K562 (cell line): ENCODE results near the gene DGKZ. TPM values are rescaled to one million over a fixed set of nuclear protein-coding genes. Genes with fewer than 3 reads are reported as not detected.

Source experiments
- ATAC-seq: fragments of 200-7000 bp; cut with Tn5 transposase; 3 replicates; pipeline ENCODE4 v1.9.1; 2020; ENCODE audit warnings: moderate library complexity
- BruUV-seq: library from RNA; stranded (reverse); fragments of 400-500 nt; replicated peaks from 2 replicates; lab custom pipeline; 2021; lab: Mats Ljungman, UMichigan
- CTCF ChIA-PET: fragments of 300-600 bp; formaldehyde crosslinking; extraction: SDS; loops from one replicate; lab custom pipeline; 2021; ENCODE audit warnings: low intra/inter-chr PET ratio; lab: Yijun Ruan, JAX
- POLR2A ChIA-PET: fragments of 300-600, 350-650 bp; sonication (Branson Sonifier 250); formaldehyde crosslinking; extraction: SDS; loops from one replicate; lab custom pipeline; 2021; ENCODE audit warnings: antibody characterized with exemption, inconsistent platforms; lab: Yijun Ruan, JAX
- DNase-seq, 4 experiments: peaks; one replicate each; pipeline versions ENCODE4 v3.0.0 to v3.0.0-alpha.2; 2011 to 2018; ENCODE audit warnings: low spot score in 3 of 4, mixed read lengths in 3 of 4; ENCODE audit errors: extremely low read depth in 1 of 4
- FAIRE-seq: peaks from 2 replicates; lab custom pipeline; 2011; peaks lifted over from hg19 to GRCh38; lab: Jason Lieb, UNC
- H2AFZ ChIP-seq: 2 replicates; pipeline ENCODE4 v1.6.0; 2011; ENCODE audit warnings: low read depth, low read length, control low read depth, inconsistent platforms
- H3K27ac ChIP-seq: fragments of 200-600 bp; 3 replicates; pipeline ENCODE4 v1.8.0; 2011; ENCODE audit warnings: low read depth, mild to moderate bottlenecking, control low read depth, inconsistent platforms, low read length, moderate library complexity, mixed read lengths; ENCODE audit errors: extremely low read depth
- H3K27me3 ChIP-seq, 2 experiments: fragments of 300-600 bp in 1 of 2; 2 replicates in 1 of 2; 3 replicates in 1 of 2; pipeline versions ENCODE4 v1.6.0 to v1.8.0; 2011; ENCODE audit warnings: inconsistent platforms in 2 of 2, low read length in 2 of 2, mild to moderate bottlenecking in 1 of 2, mixed read lengths in 1 of 2, moderate library complexity in 1 of 2; ENCODE audit not compliant: control insufficient read depth in 2 of 2, insufficient read depth in 2 of 2
- H3K36me3 ChIP-seq: fragments of 300-600 bp; 3 replicates; pipeline ENCODE4 v1.8.0; 2011; ENCODE audit warnings: mild to moderate bottlenecking, low read length, inconsistent platforms; ENCODE audit not compliant: control insufficient read depth, insufficient read depth
- H3K4me1 ChIP-seq, 2 experiments: fragments of 200-600 bp in 1 of 2; replicated peaks in 1 of 2; 2 replicates in 1 of 2; 3 replicates in 1 of 2; pipeline versions ENCODE4 v1.5.1 to v1.8.0; 2011; ENCODE audit warnings: inconsistent platforms in 2 of 2, low read length in 2 of 2, mild to moderate bottlenecking in 1 of 2, mixed read lengths in 1 of 2, moderate library complexity in 1 of 2; ENCODE audit not compliant: control insufficient read depth in 2 of 2, insufficient read depth in 2 of 2
- H3K4me2 ChIP-seq: 2 replicates; pipeline ENCODE4 v1.6.1; 2011; ENCODE audit warnings: low read length, control low read depth, inconsistent platforms, mixed read lengths; ENCODE audit not compliant: insufficient read depth
- H3K4me3 ChIP-seq: fragments of 200-600 bp; sonication (generic), shearing (Covaris generic); 2 replicates; pipeline ENCODE4 v1.5.1; 2016; ENCODE audit warnings: control low read depth, inconsistent platforms
- H3K79me2 ChIP-seq: fragments of 200-600 bp; 3 replicates; pipeline ENCODE4 v1.8.0; 2011; ENCODE audit warnings: low read length, inconsistent platforms; ENCODE audit not compliant: control insufficient read depth, insufficient read depth
- H3K9ac ChIP-seq, 2 experiments: 2 replicates each; pipeline versions ENCODE4 v1.6.0 to v1.6.1; 2011; ENCODE audit warnings: low read depth in 2 of 2, low read length in 2 of 2, control low read depth in 1 of 2, inconsistent platforms in 1 of 2, mild to moderate bottlenecking in 1 of 2, mixed read lengths in 1 of 2; ENCODE audit not compliant: insufficient read depth in 1 of 2
- H3K9me1 ChIP-seq: one replicate; pipeline ENCODE4 v1.6.0; 2011; ENCODE audit warnings: inconsistent platforms, mild to moderate bottlenecking, low read length, moderate library complexity; ENCODE audit not compliant: control insufficient read depth, insufficient read depth
- H3K9me3 ChIP-seq: replicated peaks from 2 replicates; pipeline ENCODE4 v1.5.1; 2011; ENCODE audit warnings: low read depth, low read length, inconsistent platforms; ENCODE audit not compliant: control insufficient read depth, insufficient read depth
- H4K20me1 ChIP-seq: replicated peaks from 2 replicates; pipeline ENCODE4 v1.6.1; 2011; ENCODE audit warnings: low read length, inconsistent platforms, mixed read lengths; ENCODE audit not compliant: control insufficient read depth, insufficient read depth
- GABPB2 ChIP-seq: fragments of 250-450 bp; sonication (Bioruptor Pico); conservative IDR thresholded peaks from 2 replicates; pipeline ENCODE4 v1.5.1; 2021; ENCODE audit warnings: mild to moderate bottlenecking
- MEF2A ChIP-seq: IDR thresholded peaks from 2 replicates; pipeline ENCODE4 v1.6.1; 2011; ENCODE audit warnings: low read depth, mild to moderate bottlenecking, low read length, moderate library complexity; ENCODE audit not compliant: control insufficient read depth
- MEF2D ChIP-seq: conservative IDR thresholded peaks from 2 replicates; pipeline ENCODE4 v1.6.1; 2016; ENCODE audit warnings: low read depth, missing genetic modification characterization, missing compliant biosample characterization
- NRF1 ChIP-seq, 2 experiments: fragments of 450-650 bp; IDR thresholded peaks in 1 of 2; conservative IDR thresholded peaks in 1 of 2; 2 replicates each; pipeline ENCODE4 v1.6.1; 2014; ENCODE audit warnings: mild to moderate bottlenecking in 2 of 2
- NUFIP1 ChIP-seq: fragments of 450-650 bp; IDR thresholded peaks from 2 replicates; pipeline ENCODE4 v1.6.1; 2018; ENCODE audit not compliant: partially characterized antibody
- UBTF ChIP-seq, 2 experiments: IDR thresholded peaks; 2 replicates each; pipeline ENCODE4 v1.6.1; 2012; ENCODE audit warnings: improper control_type of control experiment in 2 of 2, low read depth in 2 of 2, low read length in 2 of 2, borderline replicate concordance in 1 of 2
- WGBS: fragments of 100-300 bp; shearing (Covaris generic); methylation state at CpG from one replicate; pipeline ENCODE4 v1.1.6; 2016; ENCODE audit warnings: low coverage, mixed read lengths; ENCODE audit not compliant: insufficient coverage; ENCODE audit errors: missing lambda C conversion rate; 5-methylcytosine and 5-hydroxymethylcytosine counted together
- in situ Hi-C: fragments of 300-500 bp; cut with MboI; formaldehyde crosslinking; loops from 4 replicates; pipeline ENCODE4 v1.15.0; 2018; ENCODE audit warnings: inconsistent platforms, mixed read lengths
- intact Hi-C: fragments of 100-400 bp; cut with micrococcal nuclease; formaldehyde crosslinking; loops from 2 replicates; pipeline ENCODE4 v1.14.2; 2022
- polyA plus RNA-seq, 8 experiments: library from polyadenylated mRNA; depleted of rRNA in 4 of 8; stranded (reverse) in 5 of 8; unstranded in 3 of 8; fragments of >200 nt; fragmentation: Nextera tagmentation in 2 of 8; fragmentation: Illumina TruSeq in 1 of 8; extraction: Ambion mirVana in 2 of 8; extraction: Trizol in 1 of 8; gene quantifications; 2 replicates each; pipeline versions ENCODE4 v1.2.1 to v1.2.3, GENCODE V29; 2011 to 2014; ENCODE audit warnings: inconsistent platforms in 1 of 8, missing spikeins in 1 of 8
- total RNA-seq, 7 experiments: library from RNA; depleted of rRNA in 6 of 7; stranded (reverse); fragments of >200 nt in 6 of 7; fragmentation: Illumina TruSeq in 2 of 7; extraction: Trizol in 2 of 7; gene quantifications; 2 replicates each; pipeline versions ENCODE4 v1.2.1 to v1.2.3, GENCODE V29; 2011 to 2021; ENCODE audit warnings: low replicate concordance in 1 of 7
- TF ChIP-seq, protein P1 (sequence below): fragments of 200-800 bp; sonication (Bioruptor generic); IDR thresholded peaks from 2 replicates; pipeline ENCODE4 v1.6.1; 2017; ENCODE audit warnings: missing genetic modification characterization, missing compliant biosample characterization
- TF ChIP-seq, protein P2 (sequence below): fragments of 450-650 bp; IDR thresholded peaks from 2 replicates; pipeline ENCODE4 v1.6.1; 2016

DGKZ gene
- total and polyA plus RNA-seq, 9 of the 15 experiments (the other 6 are each of a cell fraction or from before 2014, with no cell fraction given): 0.51 to 100 (median 44.2) TPM

DNA sequence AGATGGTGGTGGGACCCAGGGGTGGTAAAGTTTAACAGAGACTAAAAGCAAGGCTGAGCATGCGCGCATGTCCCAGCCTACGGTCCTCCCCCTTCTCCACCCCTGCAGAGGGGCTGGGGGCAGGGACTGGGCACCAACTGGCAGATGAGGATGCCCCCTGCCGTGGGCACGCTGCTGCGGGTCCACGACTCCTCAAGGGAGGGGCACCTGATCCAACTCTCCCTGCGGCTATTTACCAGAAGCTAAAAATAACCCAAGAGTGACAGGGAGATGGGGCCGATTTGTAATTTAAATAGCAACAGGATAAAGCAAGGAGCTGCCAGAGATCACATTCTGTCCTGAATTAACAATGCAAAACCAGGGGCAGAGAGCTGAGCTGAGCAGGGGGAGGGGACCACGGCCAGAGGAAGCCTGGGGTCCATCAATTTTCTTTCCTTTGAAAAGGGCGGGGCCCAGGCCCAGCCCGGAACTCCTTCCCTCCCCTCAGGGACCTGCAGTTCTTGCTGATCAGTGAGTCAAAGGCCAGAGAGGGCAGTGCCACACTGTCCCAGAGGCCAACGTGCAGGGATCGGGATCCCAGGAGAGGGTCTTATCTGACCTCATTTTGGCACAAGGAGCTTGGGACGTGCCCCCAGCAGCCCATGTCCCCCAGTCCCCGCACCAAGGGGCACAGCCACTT is 8.1 kb upstream of the DGKZ start:
- peaks cover 16 to 26% of the 10 kb centered on the region in 2 experiments for H3K4me1 ChIP-seq
- H3K27ac ChIP-seq: no peak overlapping the region
- ChIA-PET POLR2A (interaction anchor here (0.7 to 1.1 kb wide), 2 partner anchors 11 to 96 kb away, joined by 3 read pairs; no protein-coding TSS in a partner anchor), CTCF (no interaction called here)
- H3K79me2 ChIP-seq: no peaks in the 10 kb centered on the region
- H3K36me3 ChIP-seq: no peaks in the 10 kb centered on the region
- no peak for FAIRE-seq
- H3K27me3 ChIP-seq: peaks cover 6 to 30% of the 10 kb centered on the region in 2 experiments; a peak in 4 of 5 replicates
- WGBS: 19% methylated on average over 15 of the region's 16 CpGs
- no peak overlapping the region for H3K4me3 ChIP-seq
- TF ChIP-seq, protein P1, sequence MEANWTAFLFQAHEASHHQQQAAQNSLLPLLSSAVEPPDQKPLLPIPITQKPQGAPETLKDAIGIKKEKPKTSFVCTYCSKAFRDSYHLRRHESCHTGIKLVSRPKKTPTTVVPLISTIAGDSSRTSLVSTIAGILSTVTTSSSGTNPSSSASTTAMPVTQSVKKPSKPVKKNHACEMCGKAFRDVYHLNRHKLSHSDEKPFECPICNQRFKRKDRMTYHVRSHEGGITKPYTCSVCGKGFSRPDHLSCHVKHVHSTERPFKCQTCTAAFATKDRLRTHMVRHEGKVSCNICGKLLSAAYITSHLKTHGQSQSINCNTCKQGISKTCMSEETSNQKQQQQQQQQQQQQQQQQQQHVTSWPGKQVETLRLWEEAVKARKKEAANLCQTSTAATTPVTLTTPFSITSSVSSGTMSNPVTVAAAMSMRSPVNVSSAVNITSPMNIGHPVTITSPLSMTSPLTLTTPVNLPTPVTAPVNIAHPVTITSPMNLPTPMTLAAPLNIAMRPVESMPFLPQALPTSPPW (CRISPR knock-in tag): peak; percentile 44; the same call in 1 of the 2 replicates
- TF ChIP-seq MEF2D (peak; percentile 84), NUFIP1 (no peak), UBTF (IDR thresholded peaks at IDR 0.05; ENCODE audit: borderline replicate concordance in 1 of 2, low read depth in 2 of 2, low read length in 2 of 2) (no peak), MEF2A (peak; percentile 28; the same call in 1 of the 2 replicates), NRF1 (conservative IDR thresholded peaks at IDR 0.05 in 1 of 2, IDR thresholded peaks at IDR 0.05 in 1 of 2) (peak; percentile 82 to 85), GABPB2 (CRISPR knock-in tag) (no peak)
- TF ChIP-seq, protein P2, sequence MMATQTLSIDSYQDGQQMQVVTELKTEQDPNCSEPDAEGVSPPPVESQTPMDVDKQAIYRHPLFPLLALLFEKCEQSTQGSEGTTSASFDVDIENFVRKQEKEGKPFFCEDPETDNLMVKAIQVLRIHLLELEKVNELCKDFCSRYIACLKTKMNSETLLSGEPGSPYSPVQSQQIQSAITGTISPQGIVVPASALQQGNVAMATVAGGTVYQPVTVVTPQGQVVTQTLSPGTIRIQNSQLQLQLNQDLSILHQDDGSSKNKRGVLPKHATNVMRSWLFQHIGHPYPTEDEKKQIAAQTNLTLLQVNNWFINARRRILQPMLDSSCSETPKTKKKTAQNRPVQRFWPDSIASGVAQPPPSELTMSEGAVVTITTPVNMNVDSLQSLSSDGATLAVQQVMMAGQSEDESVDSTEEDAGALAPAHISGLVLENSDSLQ: peak; percentile 59
- no peaks in the 10 kb centered on the region for H3K9me1 ChIP-seq
- in situ Hi-C loops: no loop called here
- no TSS peak for BruUV-seq
- peak overlapping the region in 1 of 2 experiments; percentile 81; a peak in 2 of 4 replicates for H3K9ac ChIP-seq
- no peaks in the 10 kb centered on the region for H3K9me3 ChIP-seq
- 0 out of 3 replicates have a peak, but pooled peaks have one; percentile 11 for ATAC-seq
- peak overlapping the region; percentile 28; the same call in 1 of the 2 replicates for H3K4me2 ChIP-seq
- no peak overlapping the region for H2AFZ ChIP-seq
- intact Hi-C loops: no loop called here
- H4K20me1 ChIP-seq: no peaks in the 10 kb centered on the region
- DNase-seq: no peak
